Activated CD8-positive, alpha-beta T cell treated with anti-CD3 and anti-CD28 coated beads, Interleukin-2, amount 10 ng/mL, durations not matched to agents 7 days and 5 days (primary cell): ENCODE results near the gene RNASEH1. TPM values are rescaled to one million over a fixed set of nuclear protein-coding genes. Genes with fewer than 3 reads are reported as not detected.
"Not testable (repeated sequence)": the region's sequence is repeated elsewhere in the genome, so short reads cannot be mapped to it uniquely, and the experiment has no call there.

Experiments used
- ATAC-seq: fragments of 150-1000 bp; cut with Tn5 transposase; one replicate; pipeline ENCODE4 v1.10.0; 2021; ENCODE audit warnings: moderate library complexity
- CTCF ChIA-PET: fragments of 350-600 bp; sonication (Branson Sonifier 250); formaldehyde crosslinking; loops from one replicate; lab custom pipeline; 2021; ENCODE audit warnings: antibody characterized with exemption; lab: Charles Lee
- POLR2A ChIA-PET: fragments of 350-600 bp; sonication (Branson Sonifier 250); formaldehyde crosslinking; loops from one replicate; lab custom pipeline; 2021; ENCODE audit warnings: antibody characterized with exemption; lab: Charles Lee
- DNase-seq: peaks from one replicate; pipeline ENCODE4 v3.0.0-alpha.2; 2020
- H3K27ac Mint-ChIP-seq: one replicate; pipeline ENCODE4 v1.8.0; 2021; ENCODE audit warnings: mild to moderate bottlenecking, mixed read lengths
- H3K27me3 Mint-ChIP-seq: one replicate; pipeline ENCODE4 v1.8.0; 2021; ENCODE audit warnings: low read depth, mixed read lengths
- H3K36me3 Mint-ChIP-seq: one replicate; pipeline ENCODE4 v1.8.0; 2021; ENCODE audit warnings: low read depth, mixed read lengths
- H3K4me1 Mint-ChIP-seq: one replicate; pipeline ENCODE4 v1.8.0; 2021; ENCODE audit warnings: low read depth, mixed read lengths
- H3K4me3 Mint-ChIP-seq: one replicate; pipeline ENCODE4 v1.8.0; 2021; ENCODE audit warnings: mild to moderate bottlenecking, mixed read lengths
- H3K9me3 Mint-ChIP-seq: one replicate; pipeline ENCODE4 v1.8.0; 2022; ENCODE audit warnings: mixed read lengths; ENCODE audit not compliant: insufficient read depth
- total RNA-seq, 2 experiments: library from RNA; stranded (reverse); gene quantifications; one replicate each; pipeline ENCODE4 v1.2.3, GENCODE V29; 2021

Gene RNASEH1
- total RNA-seq, 2 experiments from 2014 or later, result 27.1 to 28.9 TPM

DNA sequence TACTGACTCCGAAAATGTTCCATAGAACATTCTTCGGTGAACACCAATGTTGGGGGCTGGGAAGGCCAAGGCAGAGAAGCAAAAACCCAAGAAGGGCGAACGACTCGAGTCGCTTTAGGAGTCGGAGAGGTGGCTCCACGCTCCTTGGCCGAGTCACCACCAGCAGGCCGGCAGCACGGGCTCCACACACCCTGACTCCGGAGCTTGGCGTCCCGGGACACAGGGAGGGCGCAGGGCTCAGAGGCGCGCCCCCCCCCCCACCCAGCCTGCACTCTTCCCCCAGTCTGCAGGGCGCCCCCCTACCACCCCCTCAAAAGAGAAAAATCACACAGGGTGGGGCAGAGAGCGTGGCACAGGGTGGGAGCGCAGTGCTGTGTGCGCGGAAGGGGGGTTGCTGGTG lies 31.3 kb downstream of the RNASEH1 start:
- H3K9me3 Mint-ChIP-seq, result no peaks in the 10 kb centered on the region
- H3K4me3 Mint-ChIP-seq, result no peak overlapping the region
- H3K4me1 Mint-ChIP-seq, result peaks cover under 1% of the 10 kb centered on the region
- H3K27me3 Mint-ChIP-seq, result no peaks in the 10 kb centered on the region
- POLR2A ChIA-PET, result no interaction called here
- ATAC-seq, result no peak
- H3K36me3 Mint-ChIP-seq, result no peaks in the 10 kb centered on the region
- CTCF ChIA-PET, result no interaction called here
- DNase-seq, result no peak
- H3K27ac Mint-ChIP-seq, result no peak overlapping the region

DNA sequence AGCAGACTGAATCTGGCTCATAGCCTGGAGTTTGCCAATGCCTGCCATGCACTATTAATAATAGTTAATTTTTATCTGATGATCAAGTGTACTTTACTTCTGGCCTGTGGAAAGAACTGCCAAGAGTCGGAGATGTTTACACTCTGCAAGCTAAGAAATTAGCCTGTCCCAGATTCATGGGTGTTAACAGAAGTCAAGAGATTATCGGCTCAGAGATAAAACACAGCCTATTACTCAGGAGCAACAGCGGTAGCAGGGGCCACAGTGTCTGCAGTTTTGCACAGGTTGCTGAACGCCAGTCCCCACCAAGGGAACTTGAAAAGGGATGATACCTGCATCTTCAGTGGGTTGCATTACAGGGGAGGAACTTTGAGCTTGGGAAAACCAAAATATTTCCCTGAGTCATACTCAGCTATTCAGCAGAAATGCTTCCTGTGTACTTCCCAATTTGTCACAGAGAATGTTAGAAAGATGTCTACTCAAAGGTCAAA lies 34.5 kb downstream of the RNASEH1 start:
- peaks cover 23% of the 10 kb centered on the region for H3K4me1 Mint-ChIP-seq
- H3K9me3 Mint-ChIP-seq, result no peaks in the 10 kb centered on the region
- ChIA-PET POLR2A (no interaction called here), CTCF (interaction anchor here (1.6 kb wide), 1 partner anchor 14 kb away, joined by 4 read pairs; no protein-coding TSS in a partner anchor)
- H3K4me3 Mint-ChIP-seq, result no peak overlapping the region
- H3K27me3 Mint-ChIP-seq, result no peaks in the 10 kb centered on the region
- H3K36me3 Mint-ChIP-seq, result no peaks in the 10 kb centered on the region
- no peak overlapping the region for H3K27ac Mint-ChIP-seq
- no peak for ATAC-seq
- DNase-seq, result no peak

DNA sequence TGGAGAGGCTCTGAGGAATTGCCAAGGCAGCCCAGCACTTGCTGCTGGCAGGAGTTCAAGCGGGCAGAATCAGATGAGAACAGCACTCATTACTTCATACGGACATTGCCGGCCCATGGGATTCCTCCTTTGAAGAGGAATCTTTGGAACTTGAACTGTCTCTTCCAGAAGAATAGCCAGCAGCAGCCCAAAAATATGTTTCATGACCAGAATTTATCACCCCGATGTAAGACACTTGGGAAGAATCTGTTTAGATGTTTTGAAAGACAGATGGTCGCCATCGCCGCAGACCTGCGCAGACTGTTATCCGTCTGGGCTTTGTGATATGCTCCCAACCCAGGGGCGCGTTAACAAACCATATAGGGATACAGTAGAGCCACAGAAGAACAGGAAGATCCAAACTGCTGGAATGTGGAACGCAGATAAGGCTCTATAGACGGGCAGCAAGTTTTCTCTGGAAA lies 35.1 kb downstream of the RNASEH1 start:
- ChIA-PET CTCF (no interaction called here), POLR2A (no interaction called here)
- DNase-seq (no peak), ATAC-seq (no peak)
- H3K9me3 Mint-ChIP-seq, result no peaks in the 10 kb centered on the region
- peaks cover 26% of the 10 kb centered on the region for H3K4me1 Mint-ChIP-seq
- H3K36me3 Mint-ChIP-seq, result no peaks in the 10 kb centered on the region
- no peak overlapping the region for H3K27ac Mint-ChIP-seq
- H3K27me3 Mint-ChIP-seq, result no peaks in the 10 kb centered on the region
- H3K4me3 Mint-ChIP-seq, result no peak overlapping the region

DNA sequence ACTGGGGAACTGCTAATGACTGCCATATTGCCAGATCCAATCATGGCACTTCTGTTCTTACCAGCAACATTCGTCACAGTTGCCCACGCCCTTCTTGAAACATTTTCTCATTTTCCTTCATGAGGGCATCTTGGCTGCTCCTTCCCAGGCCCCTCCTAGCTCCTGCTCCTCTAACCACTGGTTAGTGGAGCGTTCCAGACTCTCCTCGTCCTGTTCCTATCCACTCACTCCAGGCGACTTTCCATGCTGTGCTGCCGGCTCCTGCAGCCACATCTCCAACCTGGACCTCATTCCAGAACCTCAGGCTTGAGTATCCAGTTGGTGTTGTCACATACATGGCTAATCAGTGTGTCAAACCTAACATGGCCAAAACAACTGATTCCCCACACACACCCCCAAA lies 37.5 kb downstream of the RNASEH1 start:
- ATAC-seq (no peak), DNase-seq (no peak)
- ChIA-PET POLR2A (interaction anchor here (0.5 to 2.3 kb wide), 2 partner anchors 38 to 74 kb away, joined by 3 to 12 read pairs; partner anchors contain the start of gene RNASEH1), CTCF (interaction anchor here (1.2 kb wide), 1 partner anchor 16 kb away, joined by 4 read pairs; no protein-coding TSS in a partner anchor)
- Mint-ChIP-seq H3K27me3 (no peaks in the 10 kb centered on the region), H3K4me1 (peaks cover 32% of the 10 kb centered on the region), H3K27ac (peak overlapping the region; percentile 87), H3K36me3 (peaks cover 8% of the 10 kb centered on the region), H3K4me3 (peak overlapping the region; percentile 85), H3K9me3 (peaks cover 3% of the 10 kb centered on the region)

DNA sequence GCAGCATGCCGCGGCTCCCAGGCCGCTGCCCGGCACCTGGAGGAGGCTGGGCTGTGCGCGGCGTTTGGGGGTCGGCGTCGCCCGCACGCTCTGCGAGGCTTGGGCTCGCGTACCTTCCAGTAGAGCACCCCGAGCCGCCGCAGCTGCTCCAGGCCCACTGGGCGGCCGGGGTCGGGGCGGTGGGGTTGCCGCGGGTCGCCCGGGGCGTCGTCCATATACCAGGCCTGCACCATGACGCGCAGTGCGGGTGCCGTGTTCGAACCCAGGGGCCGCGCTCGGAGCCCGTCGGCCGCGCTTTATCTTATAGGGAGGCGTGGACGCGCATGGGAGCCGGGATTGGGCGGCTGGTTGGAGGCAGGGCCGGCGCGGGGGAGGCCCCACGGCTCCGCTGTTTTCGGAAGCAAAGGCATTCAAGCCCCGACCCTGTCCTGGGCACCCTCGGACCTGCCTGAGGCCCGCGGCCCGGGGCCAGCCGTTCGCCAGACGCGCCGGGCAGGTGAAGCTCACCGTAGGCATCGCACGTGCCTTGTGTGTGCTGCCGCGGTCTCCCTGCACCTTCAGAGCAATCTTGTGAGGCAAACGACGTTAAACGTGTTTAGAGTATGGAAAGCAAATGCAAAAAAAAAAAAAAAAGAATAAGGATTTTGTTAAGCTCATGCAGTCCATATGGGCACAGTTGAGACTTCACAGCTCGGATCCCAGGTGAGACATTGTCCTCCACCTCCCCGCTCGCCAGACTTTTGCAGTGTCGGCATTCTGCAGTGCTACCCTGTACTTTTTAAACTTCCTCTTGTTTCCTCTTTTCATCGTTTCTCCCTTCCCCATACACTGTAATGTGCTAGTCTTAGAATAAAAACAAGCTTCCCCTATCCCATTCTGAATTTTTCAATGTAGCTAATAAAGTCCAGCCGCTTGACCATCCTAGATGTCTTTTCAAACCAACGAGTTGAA lies 38.6 kb downstream of the RNASEH1 start, which contains the start of gene ADI1:
ADI1 (minus strand) TSS at position 277 of the 951 bp plus-strand sequence; CDS start at position 233, 44 bp downstream.
- Mint-ChIP-seq H3K4me3 (peak within 1 kb of the TSS; percentile 85), H3K27me3 (no peaks in the 10 kb centered on the region), H3K4me1 (peaks cover 32% of the 10 kb centered on the region), H3K27ac (peak within 1 kb of the TSS; percentile 87), H3K9me3 (peaks cover 10% of the 10 kb centered on the region), H3K36me3 (peaks cover 15% of the 10 kb centered on the region)
- ATAC-seq, result peak; percentile 69
- CTCF ChIA-PET, result interaction anchor here (1.2 kb wide), 1 partner anchor 17 kb away, joined by 4 read pairs; no protein-coding TSS in a partner anchor
- DNase-seq, result peak; percentile 83
- POLR2A ChIA-PET, result interaction anchor here (0.5 to 2.3 kb wide), 8 partner anchors 35 to 142 kb away, joined by 3 to 12 read pairs (median 4); partner anchors contain the start of genes EIPR1, RNASEH1 and RPS7

DNA sequence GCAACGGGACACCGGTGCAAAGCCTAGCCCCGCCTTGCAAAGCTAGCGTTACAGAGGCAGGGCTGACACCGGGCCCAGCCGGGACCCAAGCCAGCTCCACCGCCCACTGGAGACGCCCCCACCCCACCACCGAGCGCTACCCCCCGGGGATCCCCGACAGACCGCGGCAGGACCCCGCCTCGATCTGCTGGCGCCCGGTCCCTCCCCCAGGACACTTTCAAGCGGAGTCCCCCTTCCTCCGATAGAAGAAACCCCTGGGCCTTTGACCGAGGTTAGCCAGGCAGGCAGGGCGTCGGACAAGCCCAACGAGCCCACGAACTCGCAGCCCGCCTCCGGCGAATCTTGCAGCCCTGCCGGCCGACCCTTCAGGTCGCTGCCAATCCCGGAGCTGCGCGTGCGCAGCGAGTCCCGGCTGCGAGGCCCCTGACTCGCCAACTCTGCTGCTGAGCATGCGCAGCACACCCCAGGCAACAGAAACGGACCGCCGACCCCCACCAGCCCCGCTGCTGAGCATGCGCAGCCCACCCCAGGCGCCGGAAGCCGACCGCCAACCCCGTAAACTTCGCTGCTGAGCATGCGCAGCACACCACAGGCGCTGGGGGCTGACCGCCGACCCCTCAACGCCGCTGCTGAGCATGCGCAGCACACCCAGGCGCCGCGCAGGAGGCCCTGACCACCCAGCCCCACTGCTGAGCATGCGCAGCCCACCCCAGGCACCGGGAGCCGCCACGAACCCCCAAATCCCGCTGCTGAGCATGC lies 39.5 kb downstream of the RNASEH1 start:
- ATAC-seq, result peak; percentile 85
- peaks cover 20% of the 10 kb centered on the region for H3K36me3 Mint-ChIP-seq
- DNase-seq, result peak; percentile 98
- CTCF ChIA-PET, result interaction anchor here (0.9 kb wide), 1 partner anchor 133 kb away, joined by 4 read pairs; no protein-coding TSS in a partner anchor
- POLR2A ChIA-PET, result interaction anchor here (1.0 to 2.3 kb wide), 6 partner anchors 36 to 60 kb away, joined by 3 to 12 read pairs (median 4); partner anchors contain the start of genes RNASEH1 and RPS7
- H3K27ac Mint-ChIP-seq, result peak overlapping the region; percentile 87
- H3K9me3 Mint-ChIP-seq, result peaks cover 10% of the 10 kb centered on the region
- H3K27me3 Mint-ChIP-seq, result no peaks in the 10 kb centered on the region
- H3K4me1 Mint-ChIP-seq, result peaks cover 38% of the 10 kb centered on the region
- peak overlapping the region; percentile 85 for H3K4me3 Mint-ChIP-seq

DNA sequence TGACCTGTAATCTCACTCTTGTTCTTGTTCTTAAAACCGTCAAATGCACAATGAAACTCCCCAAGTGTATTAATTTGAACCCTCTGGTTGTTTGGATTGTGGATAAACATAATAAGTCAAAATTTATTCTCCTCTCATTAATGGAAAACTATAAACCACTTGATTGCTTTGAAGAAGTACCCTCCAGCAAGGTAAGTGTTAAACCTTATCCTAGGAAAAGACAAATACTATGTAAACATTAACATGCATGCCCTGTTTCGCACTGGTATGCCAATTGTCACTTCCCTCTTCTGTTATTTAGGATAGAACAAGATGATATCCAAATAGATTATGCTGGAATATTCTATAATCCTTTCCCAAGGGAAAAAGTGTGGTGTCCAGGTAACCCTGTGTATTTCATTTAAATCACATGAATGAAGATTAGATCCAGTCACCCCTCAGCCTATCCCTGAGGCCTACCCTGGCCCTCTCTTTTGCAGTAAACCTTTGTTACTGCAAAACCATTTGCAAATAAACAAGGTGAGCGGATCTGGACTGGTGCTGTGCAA lies 40.1 kb downstream of the RNASEH1 start:
- DNase-seq (no peak), ATAC-seq (no peak)
- peaks cover 26% of the 10 kb centered on the region for H3K36me3 Mint-ChIP-seq
- no peaks in the 10 kb centered on the region for H3K27me3 Mint-ChIP-seq
- ChIA-PET CTCF (interaction anchor here (0.8 to 0.9 kb wide), 2 partner anchors 56 to 134 kb away, joined by 3 to 4 read pairs; no protein-coding TSS in a partner anchor), POLR2A (interaction anchor here (1.0 to 2.3 kb wide), 6 partner anchors 37 to 61 kb away, joined by 3 to 12 read pairs (median 4); partner anchors contain the start of genes RNASEH1 and RPS7)
- H3K9me3 Mint-ChIP-seq, result peaks cover 10% of the 10 kb centered on the region
- peaks cover 44% of the 10 kb centered on the region for H3K4me1 Mint-ChIP-seq
- H3K4me3 Mint-ChIP-seq, result peak overlapping the region; percentile 85
- H3K27ac Mint-ChIP-seq, result peak overlapping the region; percentile 87

DNA sequence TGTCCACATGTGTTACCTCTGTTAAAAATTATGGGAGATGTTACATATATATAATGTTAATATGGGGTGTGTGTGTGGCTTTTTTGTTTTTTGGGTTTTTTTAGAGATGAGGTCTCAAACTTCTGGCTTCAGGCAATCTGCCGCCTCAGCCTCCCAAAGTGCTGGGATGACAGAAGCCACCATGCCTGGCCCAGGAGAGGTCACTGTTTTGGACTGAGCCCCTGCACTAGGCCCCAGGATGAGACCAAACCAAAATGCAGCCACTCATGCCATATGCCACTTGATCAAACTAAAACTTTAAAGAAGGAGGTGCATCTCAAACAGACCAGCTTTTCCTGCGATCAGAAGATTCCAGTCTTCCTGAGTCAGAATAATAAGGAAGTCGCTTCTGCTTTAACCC lies 41.3 kb downstream of the RNASEH1 start:
- H3K27ac Mint-ChIP-seq, result no peak overlapping the region
- DNase-seq (no peak), ATAC-seq (no peak)
- ChIA-PET POLR2A (interaction anchor here (0.7 to 1.2 kb wide), 2 partner anchors 21 to 41 kb away, joined by 3 to 4 read pairs; partner anchors contain the start of gene RNASEH1), CTCF (no interaction called here)
- peaks cover 10% of the 10 kb centered on the region for H3K9me3 Mint-ChIP-seq
- H3K4me1 Mint-ChIP-seq, result peaks cover 43% of the 10 kb centered on the region
- no peaks in the 10 kb centered on the region for H3K27me3 Mint-ChIP-seq
- H3K4me3 Mint-ChIP-seq, result no peak overlapping the region
- H3K36me3 Mint-ChIP-seq, result peaks cover 37% of the 10 kb centered on the region

DNA sequence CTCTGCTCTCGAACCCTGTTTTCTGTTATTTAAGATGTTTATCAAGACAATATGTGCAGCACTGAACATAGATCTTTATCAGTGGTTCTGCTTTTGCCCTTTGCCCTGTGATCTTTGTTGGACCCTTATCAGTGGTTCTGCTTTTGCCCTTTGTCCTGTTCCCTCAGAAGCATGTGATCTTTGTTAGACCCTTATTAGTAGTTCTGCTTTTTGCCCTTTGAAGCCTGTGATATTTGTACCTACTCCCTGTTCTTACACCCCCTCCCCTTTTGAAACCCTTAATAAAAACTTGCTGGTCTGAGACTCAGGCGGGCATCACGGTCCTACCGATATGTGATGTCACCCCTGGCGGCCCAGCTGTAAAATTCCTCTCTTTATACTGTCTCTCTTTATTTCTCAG lies 42.7 kb downstream of the RNASEH1 start:
- POLR2A ChIA-PET, H3K4me3 Mint-ChIP-seq, CTCF ChIA-PET, H3K27me3 Mint-ChIP-seq, DNase-seq, H3K27ac Mint-ChIP-seq, ATAC-seq: not testable (repeated sequence)
- Mint-ChIP-seq H3K9me3 (peaks cover 16% of the 10 kb centered on the region), H3K4me1 (peaks cover 31% of the 10 kb centered on the region), H3K36me3 (peaks cover 50% of the 10 kb centered on the region)

DNA sequence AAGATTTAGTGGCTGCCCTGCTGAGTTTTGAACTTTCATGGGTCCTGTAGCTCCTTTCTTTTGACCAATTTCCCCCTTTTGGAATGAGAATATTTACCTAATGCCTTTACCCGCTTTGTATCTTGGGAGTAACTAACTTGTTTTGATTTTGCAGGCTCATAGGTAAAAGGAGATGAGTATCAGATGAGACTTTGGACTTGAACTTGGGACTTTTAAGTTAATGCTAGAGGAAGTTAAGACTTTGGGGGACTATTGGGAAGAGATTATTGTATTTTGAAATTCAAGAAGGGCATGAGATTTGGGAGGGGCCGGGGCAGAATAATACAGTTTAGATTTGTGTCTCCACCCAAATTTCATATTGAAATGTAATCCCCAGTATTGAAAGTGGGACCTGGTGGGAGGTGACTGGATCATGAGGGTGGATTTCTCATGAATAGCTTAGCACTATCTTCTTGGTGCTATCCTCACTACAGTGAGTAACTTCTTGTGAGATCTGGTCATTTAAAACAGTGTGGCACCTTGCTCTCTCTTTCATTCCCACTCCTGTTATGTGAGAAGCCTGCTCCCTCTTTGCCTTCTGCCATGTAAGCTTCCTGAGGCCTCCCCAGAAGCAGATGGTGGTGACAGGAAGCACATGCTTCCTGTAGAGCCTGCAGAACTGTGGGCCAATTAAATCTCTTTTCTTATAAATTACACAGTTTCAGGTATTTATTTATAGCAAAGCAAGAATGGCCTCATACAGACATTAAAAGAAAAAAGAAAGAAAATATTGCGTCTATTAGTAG lies 44.9 kb downstream of the RNASEH1 start:
- POLR2A ChIA-PET, result interaction anchor here (1.9 kb wide), 1 partner anchor 45 kb away, joined by 5 read pairs; the partner anchor contains the start of gene RNASEH1
- DNase-seq (no peak), ATAC-seq (no peak)
- Mint-ChIP-seq H3K4me3 (no peak overlapping the region), H3K27ac (no peak overlapping the region), H3K36me3 (peaks cover 60% of the 10 kb centered on the region), H3K4me1 (peaks cover 21% of the 10 kb centered on the region), H3K9me3 (peaks cover 19% of the 10 kb centered on the region), H3K27me3 (no peaks in the 10 kb centered on the region)
- CTCF ChIA-PET, result no interaction called here
